Mesenchymal stem cell (in vitro differentiated cells and primary cell): ENCODE measurements around the gene CLHC1.
"Not testable (repeated sequence)": the region's sequence is repeated elsewhere in the genome, so short reads cannot be mapped to it uniquely, and the experiment has no call there.

ENCODE experiments used
- DNase-seq: peaks from one replicate; pipeline ENCODE4 v3.0.0-alpha.2; 2013
- H2AFZ ChIP-seq: one replicate; pipeline ENCODE4 v1.6.1; 2013; ENCODE audit warnings: low read depth, mild to moderate bottlenecking, control low read depth, inconsistent platforms, low read length, moderate library complexity
- H2AK5ac ChIP-seq: 2 replicates; pipeline ENCODE4 v1.6.1; 2013; ENCODE audit warnings: low read length, moderate library complexity, mild to moderate bottlenecking, inconsistent platforms; ENCODE audit not compliant: severe bottlenecking
- H2BK120ac ChIP-seq: one replicate; pipeline ENCODE4 v1.6.1; 2013; ENCODE audit warnings: low read depth, mild to moderate bottlenecking, inconsistent platforms, low read length, moderate library complexity
- H2BK12ac ChIP-seq, 2 experiments: one replicate each; pipeline ENCODE4 v1.6.1; 2013; ENCODE audit warnings: inconsistent platforms in 2 of 2, low read length in 2 of 2, mild to moderate bottlenecking in 2 of 2, moderate library complexity in 2 of 2, control low read depth in 1 of 2
- H2BK15ac ChIP-seq: one replicate; pipeline ENCODE4 v1.6.1; 2013; ENCODE audit warnings: mild to moderate bottlenecking, low read depth, inconsistent platforms; ENCODE audit not compliant: poor library complexity, severe bottlenecking
- H2BK5ac ChIP-seq: 2 replicates; pipeline ENCODE4 v1.6.1; 2013; ENCODE audit warnings: low read depth, mild to moderate bottlenecking, low read length, control low read depth, inconsistent platforms; ENCODE audit not compliant: poor library complexity, severe bottlenecking
- H3K14ac ChIP-seq, 2 experiments: one replicate each; pipeline ENCODE4 v1.6.1; 2013; ENCODE audit warnings: inconsistent platforms in 2 of 2, low read length in 2 of 2, control low read depth in 1 of 2, mild to moderate bottlenecking in 1 of 2, moderate library complexity in 1 of 2
- H3K18ac ChIP-seq, 2 experiments: one replicate each; pipeline ENCODE4 v1.6.1; 2013; ENCODE audit warnings: inconsistent platforms in 2 of 2, low read length in 2 of 2, control low read depth in 1 of 2, low read depth in 1 of 2, mild to moderate bottlenecking in 1 of 2
- H3K23ac ChIP-seq, 2 experiments: one replicate each; pipeline ENCODE4 v1.6.1; 2013; ENCODE audit warnings: inconsistent platforms in 2 of 2, low read length in 2 of 2, mild to moderate bottlenecking in 2 of 2, moderate library complexity in 2 of 2, control low read depth in 1 of 2
- H3K27ac ChIP-seq: 2 replicates; pipeline ENCODE4 v1.5.1; 2013; ENCODE audit warnings: mild to moderate bottlenecking, moderate library complexity, low read length, control low read depth, inconsistent platforms; ENCODE audit not compliant: poor library complexity, severe bottlenecking
- H3K27me3 ChIP-seq, 2 experiments: 2 replicates each; pipeline versions ENCODE4 v1.6.1 to v1.7.0; 2013; ENCODE audit warnings: low read length in 2 of 2, mild to moderate bottlenecking in 2 of 2, moderate library complexity in 2 of 2, control low read depth in 1 of 2, inconsistent platforms in 1 of 2; ENCODE audit not compliant: control insufficient read depth in 1 of 2, insufficient read depth in 1 of 2
- H3K36me3 ChIP-seq, 2 experiments: 2 replicates each; pipeline versions ENCODE4 v1.6.1 to v1.7.0; 2013; ENCODE audit warnings: low read length in 2 of 2, control low read depth in 1 of 2, inconsistent platforms in 1 of 2, low read depth in 1 of 2, mild to moderate bottlenecking in 1 of 2; ENCODE audit not compliant: insufficient read depth in 2 of 2, control insufficient read depth in 1 of 2
- H3K4ac ChIP-seq, 2 experiments: one replicate each; pipeline ENCODE4 v1.6.1; 2013; ENCODE audit warnings: inconsistent platforms in 2 of 2, low read length in 2 of 2, mild to moderate bottlenecking in 2 of 2, moderate library complexity in 2 of 2, control low read depth in 1 of 2, low read depth in 1 of 2
- H3K4me1 ChIP-seq: 2 replicates; pipeline ENCODE4 v1.6.1; 2013; ENCODE audit warnings: low read depth, low read length, control low read depth; ENCODE audit not compliant: control insufficient read depth, insufficient read depth
- H3K4me2 ChIP-seq: 2 replicates; pipeline ENCODE4 v1.6.1; 2013; ENCODE audit warnings: low read length, mild to moderate bottlenecking, inconsistent platforms; ENCODE audit not compliant: poor library complexity, severe bottlenecking
- H3K4me3 ChIP-seq, 2 experiments: 2 replicates each; pipeline versions ENCODE4 v1.5.1 to v1.7.0; 2013; ENCODE audit warnings: low read length in 2 of 2, mild to moderate bottlenecking in 2 of 2, control low read depth in 1 of 2, low read depth in 1 of 2; ENCODE audit not compliant: insufficient read depth in 1 of 2
- H3K79me1 ChIP-seq: replicated peaks from 2 replicates; pipeline ENCODE4 v1.6.1; 2013; ENCODE audit warnings: mild to moderate bottlenecking, control low read depth, low read length, inconsistent platforms; ENCODE audit not compliant: poor library complexity, severe bottlenecking
- H3K9ac ChIP-seq: 2 replicates; pipeline ENCODE4 v1.7.0; 2013; ENCODE audit warnings: mild to moderate bottlenecking, low read length, moderate library complexity
- H3K9me3 ChIP-seq: 2 replicates; pipeline ENCODE4 v1.7.0; 2013; ENCODE audit warnings: mild to moderate bottlenecking, low read length; ENCODE audit not compliant: control insufficient read depth
- H4K8ac ChIP-seq: one replicate; pipeline ENCODE4 v1.6.1; 2013; ENCODE audit warnings: inconsistent platforms, mild to moderate bottlenecking, low read length, moderate library complexity
- H4K91ac ChIP-seq: one replicate; pipeline ENCODE4 v1.6.1; 2013; ENCODE audit warnings: mild to moderate bottlenecking, low read length, inconsistent platforms
- WGBS: methylation state at CpG from one replicate; pipeline ENCODE4 v1.1.7; 2013; ENCODE audit warnings: mixed read lengths; 5-methylcytosine and 5-hydroxymethylcytosine counted together

CLHC1 gene

GRCh38 chr2:55268907-55269644 is 37.0 kb upstream of the CLHC1 start, which contains the start of gene MTIF2:
Gene MTIF2, minus strand, starts transcription at chr2:55269231. Its CDS starts 5,373 bp downstream, at chr2:55263858.
- peak within 1 kb of the TSS; percentile 62 to 94 for H3K4me3 ChIP-seq
- peak within 1 kb of the TSS in 1 of 2 experiments; percentile 96 for H3K14ac ChIP-seq
- under 1% methylated on average over 42 of the region's 43 CpGs for WGBS
- H3K27ac ChIP-seq: peak within 1 kb of the TSS; percentile 76
- no peak within 1 kb of the TSS for H2BK15ac ChIP-seq
- H4K91ac ChIP-seq: peak within 1 kb of the TSS; percentile 40
- no peak within 1 kb of the TSS for H2BK5ac ChIP-seq
- H2BK120ac ChIP-seq: no peak within 1 kb of the TSS
- no peaks in the 10 kb centered on the region for H3K27me3 ChIP-seq
- H4K8ac ChIP-seq: peak within 1 kb of the TSS; percentile 93
- peak within 1 kb of the TSS; percentile 59 to 87 for H3K18ac ChIP-seq
- H3K4ac ChIP-seq: peak within 1 kb of the TSS; percentile 79 to 97
- peak within 1 kb of the TSS; percentile 91 for H3K4me2 ChIP-seq
- no peak within 1 kb of the TSS for H2AK5ac ChIP-seq
- peaks cover 9 to 32% of the 10 kb centered on the region in 2 experiments for H3K36me3 ChIP-seq
- peaks cover 5% of the 10 kb centered on the region for H3K79me1 ChIP-seq
- no peak within 1 kb of the TSS for H2BK12ac ChIP-seq
- peak; percentile 96 for DNase-seq
- H3K4me1 ChIP-seq: peaks cover 2% of the 10 kb centered on the region
- H3K9ac ChIP-seq: peak within 1 kb of the TSS; percentile 97
- H2AFZ ChIP-seq: peak within 1 kb of the TSS; percentile 99
- H3K23ac ChIP-seq: peak within 1 kb of the TSS in 1 of 2 experiments; percentile 73
- no peaks in the 10 kb centered on the region for H3K9me3 ChIP-seq

GRCh38 chr2:55268288-55268906 is 36.3 kb upstream of the CLHC1 start:
- no peak for DNase-seq
- H2AFZ ChIP-seq: peak overlapping the region; percentile 99

GRCh38 chr2:55259586-55259985 is 27.5 kb upstream of the CLHC1 start:
- H3K4me3 ChIP-seq, H3K18ac ChIP-seq, H2BK15ac ChIP-seq, H3K79me1 ChIP-seq, H2BK120ac ChIP-seq, H3K27ac ChIP-seq, H2AFZ ChIP-seq, H3K4ac ChIP-seq, H4K8ac ChIP-seq, DNase-seq, H2AK5ac ChIP-seq, H3K27me3 ChIP-seq, H2BK12ac ChIP-seq, H3K23ac ChIP-seq, H3K4me2 ChIP-seq, H3K4me1 ChIP-seq, H3K14ac ChIP-seq, H2BK5ac ChIP-seq, H3K9me3 ChIP-seq, H4K91ac ChIP-seq, H3K9ac ChIP-seq: not testable (repeated sequence)
- WGBS: 100% methylated on average over 2 of the region's 3 CpGs
- H3K36me3 ChIP-seq: peaks cover 23 to 72% of the 10 kb centered on the region in 2 experiments

More at GRCh38 chr2:55268288-55268906, 36.3 kb upstream of the CLHC1 start:
- Histone ChIP-seq H3K14ac (no peak overlapping the region), H2BK15ac (no peak overlapping the region), H4K8ac (peak overlapping the region; percentile 93), H3K79me1 (peaks cover 6% of the 10 kb centered on the region), H4K91ac (peak overlapping the region; percentile 40), H3K9me3 (no peaks in the 10 kb centered on the region), H3K4me3 (peak overlapping the region; percentile 62 to 94), H3K23ac (no peak overlapping the region), H3K36me3 (peaks cover 12 to 38% of the 10 kb centered on the region in 2 experiments), H3K4ac (peak overlapping the region; percentile 79 to 97), H3K27me3 (no peaks in the 10 kb centered on the region), H3K4me1 (peaks cover 2% of the 10 kb centered on the region), H2BK12ac (no peak overlapping the region), H3K27ac (no peak overlapping the region), H3K18ac (no peak overlapping the region), H2BK5ac (no peak overlapping the region), H2AK5ac (no peak overlapping the region), H2BK120ac (no peak overlapping the region), H3K9ac (peak overlapping the region; percentile 97), H3K4me2 (peak overlapping the region; percentile 91)
- WGBS: 36% methylated on average over 13 of the region's 13 CpGs

GRCh38 chr2:55252832-55253231 is 20.7 kb upstream of the CLHC1 start:
- Histone ChIP-seq H3K27me3 (no peaks in the 10 kb centered on the region), H2BK12ac (no peak overlapping the region), H3K79me1 (peaks cover 4% of the 10 kb centered on the region), H3K9me3 (no peaks in the 10 kb centered on the region), H3K27ac (no peak overlapping the region), H3K9ac (no peak overlapping the region), H2BK15ac (no peak overlapping the region), H3K14ac (no peak overlapping the region), H4K91ac (no peak overlapping the region), H3K4me1 (no peaks in the 10 kb centered on the region), H2BK120ac (no peak overlapping the region), H4K8ac (no peak overlapping the region), H3K4me2 (no peak overlapping the region), H3K23ac (no peak overlapping the region), H3K4me3 (no peak overlapping the region), H2AK5ac (no peak overlapping the region), H3K36me3 (peaks cover 21 to 79% of the 10 kb centered on the region in 2 experiments), H3K4ac (no peak overlapping the region), H3K18ac (no peak overlapping the region), H2AFZ (no peak overlapping the region), H2BK5ac (no peak overlapping the region)
- WGBS: 57% methylated on average over 1 of the region's 3 CpGs
- no peak for DNase-seq
